Measurements from ENCODE around the gene CENPC. TPM values are rescaled to one million over a fixed set of nuclear protein-coding genes. Genes with fewer than 3 reads are reported as not detected.
"Not testable (repeated sequence)": the region's sequence is repeated elsewhere in the genome, so short reads cannot be mapped to it uniquely, and the experiment has no call there.

CENPC gene
- polyA plus RNA-seq, 1 donor from 2014 or later = 9.5 TPM

DNA sequence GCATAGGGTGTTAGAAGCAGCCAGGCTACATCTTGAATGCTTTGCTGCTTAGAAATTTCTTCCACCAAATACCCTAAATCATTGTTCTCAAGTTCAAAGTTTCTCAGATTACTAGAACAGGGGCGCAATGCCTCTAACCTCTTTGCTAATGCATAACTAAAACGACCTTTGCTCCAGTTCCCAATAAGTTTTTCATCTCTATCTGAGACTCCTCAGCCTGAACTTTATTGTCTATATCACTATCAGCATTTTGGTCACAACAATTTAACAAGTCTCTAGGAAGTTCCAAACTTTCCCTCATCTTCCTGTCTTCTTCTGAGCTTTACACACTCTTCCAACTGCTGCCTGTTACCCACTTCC is 92.5 kb downstream of the CENPC start:
- H3K36me3 ChIP-seq (ENCODE audit: insufficient read depth, low read length); H3K9ac ChIP-seq (ENCODE audit: low read length): not testable (repeated sequence)

DNA sequence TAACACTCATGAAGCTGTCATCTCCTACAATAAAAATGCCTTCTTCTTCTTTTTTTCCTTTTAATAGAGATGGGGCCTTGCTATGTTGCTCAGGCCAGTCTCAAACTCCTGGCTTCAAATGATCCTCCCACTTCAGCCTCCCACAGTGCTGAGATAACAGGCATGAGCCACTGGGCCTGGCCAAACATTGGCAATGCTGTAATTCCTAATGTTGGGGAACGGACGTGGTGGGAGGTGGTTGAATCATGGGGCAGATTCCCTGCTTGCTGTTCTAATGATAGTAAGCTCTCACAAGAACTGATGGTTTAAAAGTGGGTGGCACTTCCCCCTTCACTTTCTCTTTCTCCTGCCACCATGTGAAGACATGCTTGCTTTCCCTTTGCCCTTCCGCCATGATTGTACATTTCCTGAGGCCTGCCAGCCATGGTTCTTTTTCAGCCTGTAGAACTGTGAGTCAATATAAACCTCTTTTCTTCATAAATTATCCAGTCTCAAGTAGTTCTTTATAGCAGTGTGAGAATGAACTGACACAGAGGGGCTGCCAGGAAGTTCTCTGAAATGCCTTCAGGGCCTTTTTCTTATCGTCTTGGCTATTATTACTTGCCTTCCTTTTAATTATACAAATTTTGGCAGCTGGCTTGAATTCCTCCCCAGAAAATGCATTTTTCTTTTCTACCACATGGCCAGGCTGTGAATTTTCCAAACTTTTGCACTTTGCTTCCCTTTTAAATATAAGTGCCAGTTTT is 93.0 kb downstream of the CENPC start:
- Histone ChIP-seq H3F3A (ENCODE audit: insufficient read depth, low read length, poor library complexity, severe bottlenecking) (no peaks in the 10 kb centered on the region), H3K36me3 (ENCODE audit: insufficient read depth, low read length) (no peaks in the 10 kb centered on the region), H3K79me2 (replicated peaks; ENCODE audit: insufficient read depth, low read length) (no peaks in the 10 kb centered on the region), H3K27me3 (ENCODE audit: insufficient read depth, low read depth, low read length) (no peaks in the 10 kb centered on the region), H3K27ac (ENCODE audit: low read length) (no peak overlapping the region), H4K20me1 (ENCODE audit: insufficient read depth) (no peaks in the 10 kb centered on the region), H3K9me3 (ENCODE audit: low read length) (no peaks in the 10 kb centered on the region), H3K9ac (ENCODE audit: low read length) (no peak overlapping the region), H3K4me2 (ENCODE audit: low read length) (no peak overlapping the region), H3K4me3 (ENCODE audit: low read length) (no peak overlapping the region), H2AFZ (ENCODE audit: low read depth, low read length) (no peak overlapping the region), H3K9me2 (ENCODE audit: insufficient read depth, low read length) (no peaks in the 10 kb centered on the region)
- TF ChIP-seq EZH2 (IDR thresholded peaks at IDR 0.05; ENCODE audit: borderline replicate concordance, insufficient read depth, low read length, poor library complexity, severe bottlenecking) = no peak

More for the DNA sequence above, 92.5 kb downstream of the CENPC start:
- H3K27ac ChIP-seq (ENCODE audit: low read length); H3K9me3 ChIP-seq (ENCODE audit: low read length); H3K9me2 ChIP-seq (ENCODE audit: insufficient read depth, low read length); H3K27me3 ChIP-seq (ENCODE audit: insufficient read depth, low read depth, low read length); H4K20me1 ChIP-seq (ENCODE audit: insufficient read depth); H2AFZ ChIP-seq (ENCODE audit: low read depth, low read length); H3K4me2 ChIP-seq (ENCODE audit: low read length); H3F3A ChIP-seq (ENCODE audit: insufficient read depth, low read length, poor library complexity, severe bottlenecking); H3K79me2 ChIP-seq (replicated peaks; ENCODE audit: insufficient read depth, low read length); H3K4me3 ChIP-seq (ENCODE audit: low read length): not testable (repeated sequence)

DNA sequence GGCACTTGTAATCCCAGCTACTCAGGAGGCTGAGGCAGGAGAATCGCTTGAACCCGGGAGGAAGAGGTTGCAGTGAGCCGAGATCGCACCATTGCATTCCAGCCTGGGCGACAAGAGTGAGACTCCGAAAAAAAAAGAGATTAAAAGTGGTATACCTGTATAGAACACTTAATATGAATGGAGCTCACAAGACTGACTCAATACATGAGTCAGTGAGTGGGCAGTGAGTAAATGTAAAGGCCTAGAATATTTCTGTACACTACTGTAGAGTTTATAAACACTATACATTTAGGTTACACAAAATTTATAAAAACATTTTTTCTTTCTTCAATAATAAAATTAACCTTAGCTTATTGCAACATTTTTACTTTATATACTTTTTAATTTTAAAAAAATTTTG is 93.8 kb downstream of the CENPC start:
- no peaks in the 10 kb centered on the region for H4K20me1 ChIP-seq (ENCODE audit: insufficient read depth)
- no peak overlapping the region for H3K9ac ChIP-seq (ENCODE audit: low read length)
- H3K4me2 ChIP-seq (ENCODE audit: low read length) = no peak overlapping the region
- H3K36me3 ChIP-seq (ENCODE audit: insufficient read depth, low read length) = no peaks in the 10 kb centered on the region
- H3K9me3 ChIP-seq (ENCODE audit: low read length) = no peaks in the 10 kb centered on the region
- no peaks in the 10 kb centered on the region for H3K79me2 ChIP-seq (replicated peaks; ENCODE audit: insufficient read depth, low read length)
- H3K27me3 ChIP-seq (ENCODE audit: insufficient read depth, low read depth, low read length) = no peaks in the 10 kb centered on the region
- no peaks in the 10 kb centered on the region for H3K9me2 ChIP-seq (ENCODE audit: insufficient read depth, low read length)
- no peak overlapping the region for H3K27ac ChIP-seq (ENCODE audit: low read length)
- no peak overlapping the region for H3K4me3 ChIP-seq (ENCODE audit: low read length)
- TF ChIP-seq, protein P1, sequence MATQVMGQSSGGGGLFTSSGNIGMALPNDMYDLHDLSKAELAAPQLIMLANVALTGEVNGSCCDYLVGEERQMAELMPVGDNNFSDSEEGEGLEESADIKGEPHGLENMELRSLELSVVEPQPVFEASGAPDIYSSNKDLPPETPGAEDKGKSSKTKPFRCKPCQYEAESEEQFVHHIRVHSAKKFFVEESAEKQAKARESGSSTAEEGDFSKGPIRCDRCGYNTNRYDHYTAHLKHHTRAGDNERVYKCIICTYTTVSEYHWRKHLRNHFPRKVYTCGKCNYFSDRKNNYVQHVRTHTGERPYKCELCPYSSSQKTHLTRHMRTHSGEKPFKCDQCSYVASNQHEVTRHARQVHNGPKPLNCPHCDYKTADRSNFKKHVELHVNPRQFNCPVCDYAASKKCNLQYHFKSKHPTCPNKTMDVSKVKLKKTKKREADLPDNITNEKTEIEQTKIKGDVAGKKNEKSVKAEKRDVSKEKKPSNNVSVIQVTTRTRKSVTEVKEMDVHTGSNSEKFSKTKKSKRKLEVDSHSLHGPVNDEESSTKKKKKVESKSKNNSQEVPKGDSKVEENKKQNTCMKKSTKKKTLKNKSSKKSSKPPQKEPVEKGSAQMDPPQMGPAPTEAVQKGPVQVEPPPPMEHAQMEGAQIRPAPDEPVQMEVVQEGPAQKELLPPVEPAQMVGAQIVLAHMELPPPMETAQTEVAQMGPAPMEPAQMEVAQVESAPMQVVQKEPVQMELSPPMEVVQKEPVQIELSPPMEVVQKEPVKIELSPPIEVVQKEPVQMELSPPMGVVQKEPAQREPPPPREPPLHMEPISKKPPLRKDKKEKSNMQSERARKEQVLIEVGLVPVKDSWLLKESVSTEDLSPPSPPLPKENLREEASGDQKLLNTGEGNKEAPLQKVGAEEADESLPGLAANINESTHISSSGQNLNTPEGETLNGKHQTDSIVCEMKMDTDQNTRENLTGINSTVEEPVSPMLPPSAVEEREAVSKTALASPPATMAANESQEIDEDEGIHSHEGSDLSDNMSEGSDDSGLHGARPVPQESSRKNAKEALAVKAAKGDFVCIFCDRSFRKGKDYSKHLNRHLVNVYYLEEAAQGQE (IDR thresholded peaks at IDR 0.05; ENCODE audit: borderline replicate concordance) = no peak
- TF ChIP-seq SMC3 (conservative IDR thresholded peaks at IDR 0.05; ENCODE audit: poor library complexity) (no peak), POLR2AphosphoS5 (IDR thresholded peaks at IDR 0.05) (no peak), MXI1 (conservative IDR thresholded peaks at IDR 0.05; ENCODE audit: poor library complexity, severe bottlenecking) (no peak), TAF1 (IDR thresholded peaks at IDR 0.05; ENCODE audit: low read depth) (no peak)
- no peaks in the 10 kb centered on the region for H3F3A ChIP-seq (ENCODE audit: insufficient read depth, low read length, poor library complexity, severe bottlenecking)
- no peak overlapping the region for H2AFZ ChIP-seq (ENCODE audit: low read depth, low read length)

DNA sequence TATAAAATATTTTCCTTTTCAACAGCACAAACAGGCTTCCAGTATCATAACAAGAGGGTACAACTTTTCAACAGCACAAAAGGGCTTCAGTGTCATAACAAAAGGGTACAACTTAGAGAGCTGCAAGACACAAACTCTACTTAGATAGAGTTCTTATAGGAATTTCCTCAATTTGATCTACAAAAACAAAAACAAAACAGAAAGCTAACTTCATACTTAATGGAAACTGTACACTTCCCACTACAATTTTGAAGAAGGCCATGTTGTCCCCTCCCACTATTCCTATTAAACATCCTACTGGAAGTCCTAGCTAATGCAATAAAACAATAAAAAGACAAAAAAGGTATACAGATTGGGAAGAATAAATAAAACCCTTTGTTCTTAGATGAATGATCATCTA is 96.7 kb downstream of the CENPC start:
- no peaks in the 10 kb centered on the region for H3K27me3 ChIP-seq (ENCODE audit: insufficient read depth, low read depth, low read length)
- H3K9me2 ChIP-seq (ENCODE audit: insufficient read depth, low read length) = no peaks in the 10 kb centered on the region
- H3K79me2 ChIP-seq (replicated peaks; ENCODE audit: insufficient read depth, low read length) = no peaks in the 10 kb centered on the region
- H3K9ac ChIP-seq (ENCODE audit: low read length) = no peak overlapping the region
- H3K4me2 ChIP-seq (ENCODE audit: low read length) = no peak overlapping the region
- H3K4me3 ChIP-seq (ENCODE audit: low read length) = no peak overlapping the region
- no peaks in the 10 kb centered on the region for H3K36me3 ChIP-seq (ENCODE audit: insufficient read depth, low read length)
- H3F3A ChIP-seq (ENCODE audit: insufficient read depth, low read length, poor library complexity, severe bottlenecking) = no peaks in the 10 kb centered on the region
- no peak overlapping the region for H3K27ac ChIP-seq (ENCODE audit: low read length)
- TF ChIP-seq RAD21 (conservative IDR thresholded peaks at IDR 0.05) (no peak), EP300 (conservative IDR thresholded peaks at IDR 0.05; ENCODE audit: poor library complexity, severe bottlenecking) (no peak)
- TF ChIP-seq, protein P2, sequence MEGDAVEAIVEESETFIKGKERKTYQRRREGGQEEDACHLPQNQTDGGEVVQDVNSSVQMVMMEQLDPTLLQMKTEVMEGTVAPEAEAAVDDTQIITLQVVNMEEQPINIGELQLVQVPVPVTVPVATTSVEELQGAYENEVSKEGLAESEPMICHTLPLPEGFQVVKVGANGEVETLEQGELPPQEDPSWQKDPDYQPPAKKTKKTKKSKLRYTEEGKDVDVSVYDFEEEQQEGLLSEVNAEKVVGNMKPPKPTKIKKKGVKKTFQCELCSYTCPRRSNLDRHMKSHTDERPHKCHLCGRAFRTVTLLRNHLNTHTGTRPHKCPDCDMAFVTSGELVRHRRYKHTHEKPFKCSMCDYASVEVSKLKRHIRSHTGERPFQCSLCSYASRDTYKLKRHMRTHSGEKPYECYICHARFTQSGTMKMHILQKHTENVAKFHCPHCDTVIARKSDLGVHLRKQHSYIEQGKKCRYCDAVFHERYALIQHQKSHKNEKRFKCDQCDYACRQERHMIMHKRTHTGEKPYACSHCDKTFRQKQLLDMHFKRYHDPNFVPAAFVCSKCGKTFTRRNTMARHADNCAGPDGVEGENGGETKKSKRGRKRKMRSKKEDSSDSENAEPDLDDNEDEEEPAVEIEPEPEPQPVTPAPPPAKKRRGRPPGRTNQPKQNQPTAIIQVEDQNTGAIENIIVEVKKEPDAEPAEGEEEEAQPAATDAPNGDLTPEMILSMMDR (IDR thresholded peaks at IDR 0.05; ENCODE audit: poor library complexity, severe bottlenecking) = no peak
- no peaks in the 10 kb centered on the region for H3K9me3 ChIP-seq (ENCODE audit: low read length)
- no peaks in the 10 kb centered on the region for H4K20me1 ChIP-seq (ENCODE audit: insufficient read depth)
- H2AFZ ChIP-seq (ENCODE audit: low read depth, low read length) = no peak overlapping the region
